ENCODE results near the gene RAB25.

Gene RAB25

GRCh38 chr1:156048663-156049258, 12.2 kb upstream of the RAB25 start:
- Mint-ChIP-seq H3K27me3 (ENCODE audit: low read depth) (no peaks in the 10 kb centered on the region), H3K9me3 (no peaks in the 10 kb centered on the region), H3K4me1 (ENCODE audit: low read depth) (peaks cover 23% of the 10 kb centered on the region), H3K4me3 (no peak overlapping the region), H3K36me3 (ENCODE audit: low read depth) (peaks cover 18% of the 10 kb centered on the region), H3K27ac (no peak overlapping the region)
- DNase-seq (ENCODE audit: low spot score) = no peak

DNA sequence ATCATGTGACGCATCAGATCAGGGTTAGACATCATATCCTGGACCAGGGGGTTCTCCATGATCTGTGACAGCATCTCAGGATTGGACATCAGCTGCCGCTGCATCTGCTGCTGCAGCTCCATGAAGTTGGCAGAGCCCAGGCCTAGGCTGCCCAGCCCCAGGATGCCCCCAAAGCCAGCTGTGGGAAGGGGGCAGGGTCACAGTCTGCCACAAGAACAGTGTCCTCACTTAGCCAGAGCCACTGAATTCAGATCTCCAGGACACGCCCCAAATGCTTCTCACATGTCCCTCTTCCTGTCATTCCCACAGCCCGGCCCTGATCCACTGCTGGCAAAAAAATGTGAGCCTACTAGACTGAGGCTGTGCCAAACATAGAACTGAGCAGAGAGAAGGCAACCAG, 10.6 kb upstream of the RAB25 start:
- Mint-ChIP-seq H3K4me1 (ENCODE audit: low read depth) (peaks cover 15% of the 10 kb centered on the region), H3K27ac (no peak overlapping the region), H3K4me3 (no peak overlapping the region), H3K36me3 (ENCODE audit: low read depth) (peaks cover 16% of the 10 kb centered on the region), H3K27me3 (ENCODE audit: low read depth) (no peaks in the 10 kb centered on the region), H3K9me3 (no peaks in the 10 kb centered on the region)
- no peak for DNase-seq (ENCODE audit: low spot score)

DNA sequence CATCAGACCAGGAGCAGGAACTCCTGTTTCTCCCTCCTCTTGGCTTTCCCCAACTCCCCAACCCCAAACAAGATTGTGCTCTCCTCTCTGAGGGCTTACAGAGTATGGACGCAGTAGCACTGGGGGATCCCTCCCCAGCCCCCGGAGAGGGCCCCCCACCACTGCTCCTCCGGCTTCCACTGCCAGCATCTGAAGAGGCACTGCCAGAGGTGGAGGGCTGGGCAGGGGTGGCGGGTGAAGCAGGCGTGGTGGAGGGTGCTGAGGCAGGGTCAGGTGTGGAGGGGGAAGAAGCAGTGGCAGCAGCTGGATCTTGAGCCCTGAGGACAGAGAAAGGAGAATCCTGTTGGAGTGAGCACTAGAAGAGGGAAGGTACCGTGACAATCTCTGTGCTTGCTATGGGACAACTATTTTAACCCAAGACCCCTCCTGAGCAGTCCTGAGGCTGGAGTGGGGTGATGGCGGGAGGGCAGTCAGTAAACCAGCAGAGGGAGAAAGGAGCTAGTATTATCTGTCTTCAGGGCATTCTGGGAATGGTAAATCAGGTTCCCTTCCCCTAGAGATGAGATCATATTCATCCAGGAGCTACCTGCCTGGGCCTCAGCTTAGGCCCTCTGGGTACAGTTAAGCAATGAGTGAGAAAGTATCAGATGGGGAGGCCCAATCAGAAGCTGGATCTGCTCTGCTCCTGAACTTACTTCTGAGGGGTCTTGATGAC, 9.8 kb upstream of the RAB25 start:
- no peak overlapping the region for H3K4me3 Mint-ChIP-seq
- peaks cover 18% of the 10 kb centered on the region for H3K4me1 Mint-ChIP-seq (ENCODE audit: low read depth)
- H3K27me3 Mint-ChIP-seq (ENCODE audit: low read depth) = no peaks in the 10 kb centered on the region
- H3K36me3 Mint-ChIP-seq (ENCODE audit: low read depth) = peaks cover 14% of the 10 kb centered on the region
- DNase-seq (ENCODE audit: low spot score) = no peak
- no peaks in the 10 kb centered on the region for H3K9me3 Mint-ChIP-seq
- H3K27ac Mint-ChIP-seq = no peak overlapping the region

- Mint-ChIP-seq H3K4me3 (peak overlapping the region; percentile 98), H3K27ac (peak overlapping the region; percentile 91), H3K36me3 (ENCODE audit: low read depth) (peaks cover 16% of the 10 kb centered on the region), H3K9me3 (no peaks in the 10 kb centered on the region), H3K27me3 (ENCODE audit: low read depth) (no peaks in the 10 kb centered on the region), H3K4me1 (ENCODE audit: low read depth) (peaks cover 23% of the 10 kb centered on the region)
- DNase-seq (ENCODE audit: low spot score) = peak; percentile 64
Observed at GRCh38 chr1:156052862-156053767, 7.8 kb upstream of the RAB25 start.

GRCh38 chr1:156053768-156054499, 7.0 kb upstream of the RAB25 start, which contains the start of gene UBQLN4:
UBQLN4 (minus strand) TSS chr1:156053798; CDS start chr1:156053701, 97 bp downstream.
- Mint-ChIP-seq H3K27me3 (ENCODE audit: low read depth) (no peaks in the 10 kb centered on the region), H3K27ac (peak within 1 kb of the TSS; percentile 91), H3K4me3 (peak within 1 kb of the TSS; percentile 98), H3K4me1 (ENCODE audit: low read depth) (peaks cover 23% of the 10 kb centered on the region), H3K36me3 (ENCODE audit: low read depth) (peaks cover 11% of the 10 kb centered on the region), H3K9me3 (no peaks in the 10 kb centered on the region)
- DNase-seq (ENCODE audit: low spot score) = peak; percentile 86

DNA sequence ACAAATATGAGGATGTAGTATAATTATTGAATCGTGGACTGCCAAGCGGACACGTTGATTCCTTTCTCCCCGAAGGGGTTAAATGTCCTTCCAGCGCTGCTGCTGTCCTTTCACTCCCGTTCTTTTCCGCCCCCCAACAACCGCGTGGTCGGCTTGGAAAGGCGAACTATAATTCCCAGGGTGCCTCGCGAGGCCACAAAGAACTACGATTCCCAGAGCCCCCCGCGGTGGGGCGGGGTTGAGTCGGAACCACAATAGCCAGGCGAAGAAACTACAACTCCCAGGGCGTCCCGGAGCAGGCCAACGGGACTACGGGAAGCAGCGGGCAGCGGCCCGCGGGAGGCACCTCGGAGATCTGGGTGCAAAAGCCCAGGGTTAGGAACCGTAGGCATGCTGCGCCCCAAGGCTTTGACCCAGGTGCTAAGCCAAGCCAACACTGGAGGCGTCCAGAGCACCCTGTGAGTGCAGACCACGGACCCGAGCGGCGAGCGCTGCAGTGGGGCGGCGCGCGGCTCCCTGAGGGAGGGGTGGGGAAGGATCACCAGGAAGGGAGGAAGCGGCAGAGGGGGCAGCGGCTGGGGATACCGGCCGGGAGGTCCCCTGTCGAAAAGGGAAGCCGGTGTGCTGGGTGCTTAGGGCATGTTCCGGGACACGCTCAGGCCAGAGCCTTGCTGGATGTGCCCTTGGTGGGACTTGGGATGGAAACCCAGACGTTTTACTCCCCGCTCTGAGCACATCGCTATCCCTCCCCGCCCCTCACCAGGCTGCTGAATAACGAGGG, 6.3 kb upstream of the RAB25 start, which contains the start of gene LAMTOR2:
LAMTOR2 (plus strand) TSS at position 283 of the 781 bp plus-strand sequence; CDS start at position 391, 108 bp downstream.
- peaks cover 7% of the 10 kb centered on the region for H3K36me3 Mint-ChIP-seq (ENCODE audit: low read depth)
- peak within 1 kb of the TSS; percentile 98 for H3K4me3 Mint-ChIP-seq
- no peaks in the 10 kb centered on the region for H3K27me3 Mint-ChIP-seq (ENCODE audit: low read depth)
- no peaks in the 10 kb centered on the region for H3K9me3 Mint-ChIP-seq
- peaks cover 23% of the 10 kb centered on the region for H3K4me1 Mint-ChIP-seq (ENCODE audit: low read depth)
- peak; percentile 97 for DNase-seq (ENCODE audit: low spot score)
- peak within 1 kb of the TSS; percentile 89 for H3K27ac Mint-ChIP-seq

GRCh38 chr1:156055281-156056048, 5.5 kb upstream of the RAB25 start:
- Mint-ChIP-seq H3K36me3 (ENCODE audit: low read depth) (peaks cover 4% of the 10 kb centered on the region), H3K4me1 (ENCODE audit: low read depth) (peaks cover 23% of the 10 kb centered on the region), H3K27ac (peak overlapping the region; percentile 20), H3K4me3 (peak overlapping the region; percentile 85), H3K9me3 (no peaks in the 10 kb centered on the region), H3K27me3 (ENCODE audit: low read depth) (no peaks in the 10 kb centered on the region)
- DNase-seq (ENCODE audit: low spot score) = no peak

GRCh38 chr1:156056326-156056849, 4.6 kb upstream of the RAB25 start:
- H3K27ac Mint-ChIP-seq = no peak overlapping the region
- peak overlapping the region; percentile 25 for H3K4me3 Mint-ChIP-seq
- peaks cover 23% of the 10 kb centered on the region for H3K4me1 Mint-ChIP-seq (ENCODE audit: low read depth)
- no peaks in the 10 kb centered on the region for H3K27me3 Mint-ChIP-seq (ENCODE audit: low read depth)
- H3K36me3 Mint-ChIP-seq (ENCODE audit: low read depth) = peaks cover 4% of the 10 kb centered on the region
- no peaks in the 10 kb centered on the region for H3K9me3 Mint-ChIP-seq
- DNase-seq (ENCODE audit: low spot score) = no peak

DNA sequence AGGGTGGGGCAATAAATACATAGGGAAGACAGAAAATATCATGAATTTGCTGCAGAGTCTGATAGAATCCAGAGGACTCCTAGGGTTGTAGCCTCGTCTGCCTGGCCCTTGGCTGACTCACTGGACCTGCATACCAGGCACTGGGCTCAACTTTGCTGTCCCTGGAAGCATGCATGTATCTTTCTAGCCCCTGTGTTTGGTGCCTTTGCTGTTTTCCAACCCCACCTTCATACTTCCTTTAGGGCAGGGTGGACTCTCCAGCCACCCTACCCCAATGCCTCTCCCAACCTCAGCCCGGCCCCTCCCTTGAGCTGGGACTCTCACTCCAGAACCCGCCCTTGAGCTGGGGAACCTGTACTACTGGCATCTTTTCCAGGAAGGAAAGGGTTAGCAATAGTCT, 1.2 kb downstream of the RAB25 start:
- DNase-seq (ENCODE audit: low spot score) = no peak
- Mint-ChIP-seq H3K27ac (no peak overlapping the region), H3K36me3 (ENCODE audit: low read depth) (no peaks in the 10 kb centered on the region), H3K4me3 (no peak overlapping the region), H3K27me3 (ENCODE audit: low read depth) (no peaks in the 10 kb centered on the region), H3K9me3 (no peaks in the 10 kb centered on the region), H3K4me1 (ENCODE audit: low read depth) (peaks cover 12% of the 10 kb centered on the region)

DNA sequence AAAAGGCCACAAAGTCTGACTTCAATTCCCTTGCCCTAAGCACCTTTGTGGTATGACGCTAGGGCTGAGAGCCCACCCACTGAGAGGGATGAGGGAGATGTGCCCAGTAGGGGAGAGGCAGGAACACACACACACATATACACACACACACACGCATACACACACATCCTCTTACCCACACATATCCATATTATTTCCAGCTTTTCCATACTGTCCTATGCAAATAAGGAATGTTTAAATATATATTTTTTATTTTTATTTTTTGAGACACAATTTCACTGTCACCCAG, 3.0 kb downstream of the RAB25 start:
- no peaks in the 10 kb centered on the region for H3K9me3 Mint-ChIP-seq
- no peak for DNase-seq (ENCODE audit: low spot score)
- no peaks in the 10 kb centered on the region for H3K36me3 Mint-ChIP-seq (ENCODE audit: low read depth)
- H3K27me3 Mint-ChIP-seq (ENCODE audit: low read depth) = no peaks in the 10 kb centered on the region
- no peak overlapping the region for H3K4me3 Mint-ChIP-seq
- peaks cover 12% of the 10 kb centered on the region for H3K4me1 Mint-ChIP-seq (ENCODE audit: low read depth)
- no peak overlapping the region for H3K27ac Mint-ChIP-seq

GRCh38 chr1:156064615-156065014, 3.7 kb downstream of the RAB25 start:
- Mint-ChIP-seq H3K4me3 (no peak overlapping the region), H3K27ac (no peak overlapping the region), H3K9me3 (no peaks in the 10 kb centered on the region), H3K36me3 (ENCODE audit: low read depth) (no peaks in the 10 kb centered on the region), H3K4me1 (ENCODE audit: low read depth) (peaks cover 12% of the 10 kb centered on the region), H3K27me3 (ENCODE audit: low read depth) (no peaks in the 10 kb centered on the region)
- no peak for DNase-seq (ENCODE audit: low spot score)

GRCh38 chr1:156065212-156065611, 4.3 kb downstream of the RAB25 start:
- Mint-ChIP-seq H3K4me3 (no peak overlapping the region), H3K27me3 (ENCODE audit: low read depth) (no peaks in the 10 kb centered on the region), H3K27ac (no peak overlapping the region), H3K36me3 (ENCODE audit: low read depth) (no peaks in the 10 kb centered on the region), H3K9me3 (no peaks in the 10 kb centered on the region), H3K4me1 (ENCODE audit: low read depth) (peaks cover 12% of the 10 kb centered on the region)
- no peak for DNase-seq (ENCODE audit: low spot score)
